ENCODE data around the gene ROBO3. TPM values are rescaled to one million over a fixed set of nuclear protein-coding genes. Genes with fewer than 3 reads are reported as not detected.

The ROBO3 gene
- total RNA-seq, 1 donor from 2014 or later: 26.0 TPM

DNA sequence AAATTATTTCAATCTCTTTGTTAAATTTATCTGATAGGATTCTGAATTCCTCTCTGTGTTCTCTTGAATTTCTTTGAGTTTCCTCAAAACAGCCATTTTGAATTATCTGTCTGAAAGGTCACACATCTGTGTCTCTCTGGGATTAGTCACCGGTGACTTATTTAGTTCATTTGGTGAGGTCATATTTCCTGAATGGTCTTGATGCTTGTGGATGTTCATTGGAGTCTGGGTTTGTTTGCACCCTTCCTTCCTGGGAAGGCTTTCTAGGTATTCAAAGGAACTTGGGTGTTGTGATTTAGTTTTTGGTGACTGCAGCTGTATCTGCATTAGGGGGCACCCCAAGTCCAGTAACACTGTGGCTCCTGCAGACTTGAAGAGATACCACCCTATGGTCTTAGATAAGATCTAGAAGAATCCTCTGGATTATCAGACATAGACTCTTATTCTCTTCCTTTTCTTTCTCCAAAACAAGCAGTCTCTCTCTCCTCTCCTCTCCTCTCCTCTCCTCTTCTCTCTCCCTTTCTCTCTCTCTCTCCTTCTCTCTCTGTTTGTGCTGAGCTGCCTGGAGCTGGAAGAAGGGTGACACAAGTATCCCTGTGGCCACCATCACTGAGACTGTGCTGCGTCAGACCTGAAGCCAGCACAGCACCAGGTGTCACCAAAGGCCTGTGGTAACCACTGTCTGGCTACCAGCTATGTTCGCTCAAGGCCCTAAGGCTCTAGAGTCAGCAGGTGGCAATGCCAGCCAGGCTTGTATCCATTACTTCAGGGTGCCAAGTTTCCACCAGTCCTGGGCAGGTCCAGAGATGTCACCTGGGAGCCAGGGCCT, 50.5 kb downstream of the ROBO3 start:
- Mint-ChIP-seq H3K27ac (no peak overlapping the region), H3K9me3 (peaks cover 26% of the 10 kb centered on the region), H3K36me3 (no peaks in the 10 kb centered on the region), H3K27me3 (ENCODE audit: low read depth) (peaks cover 48% of the 10 kb centered on the region), H3K4me3 (no peak overlapping the region), H3K4me1 (no peaks in the 10 kb centered on the region)
- no peak for DNase-seq (ENCODE audit: low spot score in 2 of 2, unreplicated experiment in 2 of 2)
- TF ChIP-seq, protein P1, sequence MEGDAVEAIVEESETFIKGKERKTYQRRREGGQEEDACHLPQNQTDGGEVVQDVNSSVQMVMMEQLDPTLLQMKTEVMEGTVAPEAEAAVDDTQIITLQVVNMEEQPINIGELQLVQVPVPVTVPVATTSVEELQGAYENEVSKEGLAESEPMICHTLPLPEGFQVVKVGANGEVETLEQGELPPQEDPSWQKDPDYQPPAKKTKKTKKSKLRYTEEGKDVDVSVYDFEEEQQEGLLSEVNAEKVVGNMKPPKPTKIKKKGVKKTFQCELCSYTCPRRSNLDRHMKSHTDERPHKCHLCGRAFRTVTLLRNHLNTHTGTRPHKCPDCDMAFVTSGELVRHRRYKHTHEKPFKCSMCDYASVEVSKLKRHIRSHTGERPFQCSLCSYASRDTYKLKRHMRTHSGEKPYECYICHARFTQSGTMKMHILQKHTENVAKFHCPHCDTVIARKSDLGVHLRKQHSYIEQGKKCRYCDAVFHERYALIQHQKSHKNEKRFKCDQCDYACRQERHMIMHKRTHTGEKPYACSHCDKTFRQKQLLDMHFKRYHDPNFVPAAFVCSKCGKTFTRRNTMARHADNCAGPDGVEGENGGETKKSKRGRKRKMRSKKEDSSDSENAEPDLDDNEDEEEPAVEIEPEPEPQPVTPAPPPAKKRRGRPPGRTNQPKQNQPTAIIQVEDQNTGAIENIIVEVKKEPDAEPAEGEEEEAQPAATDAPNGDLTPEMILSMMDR (IDR thresholded peaks at IDR 0.05; ENCODE audit: unreplicated experiment): no peak

DNA sequence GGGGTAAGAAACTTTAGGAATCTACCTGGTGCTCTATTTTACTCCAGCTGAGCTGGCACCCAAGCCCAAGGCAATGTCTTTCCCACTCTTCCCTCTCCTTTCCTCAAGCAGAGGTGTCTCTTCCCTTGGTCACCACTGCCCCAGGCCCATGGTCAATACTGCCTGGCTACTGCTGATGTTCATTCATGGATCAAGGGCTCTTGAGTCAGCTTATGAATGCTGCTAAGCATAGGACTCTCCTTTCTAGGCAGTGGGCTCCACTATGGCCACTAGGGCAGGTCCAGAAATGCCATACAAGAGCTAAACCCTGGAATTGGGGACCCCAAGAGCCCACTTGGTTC, 51.1 kb downstream of the ROBO3 start:
- DNase-seq (ENCODE audit: low spot score in 2 of 2, unreplicated experiment in 2 of 2): no peak
- Mint-ChIP-seq H3K36me3 (no peaks in the 10 kb centered on the region), H3K27me3 (ENCODE audit: low read depth) (peaks cover 49% of the 10 kb centered on the region), H3K27ac (no peak overlapping the region), H3K4me1 (no peaks in the 10 kb centered on the region), H3K4me3 (no peak overlapping the region), H3K9me3 (peaks cover 26% of the 10 kb centered on the region)
- TF ChIP-seq, protein P1 (IDR thresholded peaks at IDR 0.05; ENCODE audit: unreplicated experiment): no peak

GRCh38 chr11:124917115-124917637, 51.9 kb downstream of the ROBO3 start:
- no peak for DNase-seq (ENCODE audit: low spot score in 2 of 2, unreplicated experiment in 2 of 2)
- no peak overlapping the region for H3K27ac Mint-ChIP-seq

GRCh38 chr11:124918950-124919349, 53.7 kb downstream of the ROBO3 start, which contains the start of gene HEPN1:
HEPN1 (plus strand) TSS chr11:124919250.
- H3K36me3 Mint-ChIP-seq: no peaks in the 10 kb centered on the region
- no peak within 1 kb of the TSS for H3K4me3 Mint-ChIP-seq
- no peaks in the 10 kb centered on the region for H3K4me1 Mint-ChIP-seq
- peaks cover 13% of the 10 kb centered on the region for H3K9me3 Mint-ChIP-seq
- no peak within 1 kb of the TSS for H3K27ac Mint-ChIP-seq
- TF ChIP-seq, protein P1 (IDR thresholded peaks at IDR 0.05; ENCODE audit: unreplicated experiment): no peak
- DNase-seq (ENCODE audit: low spot score in 2 of 2, unreplicated experiment in 2 of 2): no peak
- peaks cover 71% of the 10 kb centered on the region for H3K27me3 Mint-ChIP-seq (ENCODE audit: low read depth)

More at GRCh38 chr11:124917115-124917637, 51.9 kb downstream of the ROBO3 start:
- Mint-ChIP-seq H3K4me3 (no peak overlapping the region), H3K27me3 (ENCODE audit: low read depth) (peaks cover 58% of the 10 kb centered on the region), H3K36me3 (no peaks in the 10 kb centered on the region), H3K4me1 (no peaks in the 10 kb centered on the region), H3K9me3 (peaks cover 19% of the 10 kb centered on the region)
- TF ChIP-seq, protein P1 (IDR thresholded peaks at IDR 0.05; ENCODE audit: unreplicated experiment): no peak

DNA sequence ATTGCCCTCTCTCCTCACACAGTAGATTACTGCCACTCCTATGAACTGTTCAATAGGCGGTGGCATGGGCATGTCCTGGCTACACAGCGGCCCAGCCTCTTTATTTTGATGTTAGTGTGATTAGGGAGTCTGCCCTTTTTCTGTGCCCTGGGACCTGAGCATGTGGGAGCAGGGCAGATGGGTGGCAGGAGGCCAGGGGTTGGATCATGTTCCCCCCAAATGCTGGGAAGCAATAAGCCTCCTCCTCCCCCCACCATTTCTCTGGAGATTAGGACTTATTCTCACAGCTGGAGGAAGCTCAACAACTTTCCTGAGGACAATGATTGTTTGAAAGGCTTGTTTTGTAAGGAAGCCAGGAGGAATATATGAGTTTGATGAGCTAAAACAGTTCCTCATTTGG, 54.7 kb downstream of the ROBO3 start:
- peaks cover 7% of the 10 kb centered on the region for H3K9me3 Mint-ChIP-seq
- no peaks in the 10 kb centered on the region for H3K4me1 Mint-ChIP-seq
- no peak overlapping the region for H3K4me3 Mint-ChIP-seq
- no peak for DNase-seq (ENCODE audit: low spot score in 2 of 2, unreplicated experiment in 2 of 2)
- no peaks in the 10 kb centered on the region for H3K36me3 Mint-ChIP-seq
- peaks cover 78% of the 10 kb centered on the region for H3K27me3 Mint-ChIP-seq (ENCODE audit: low read depth)
- H3K27ac Mint-ChIP-seq: no peak overlapping the region
- TF ChIP-seq, protein P1 (IDR thresholded peaks at IDR 0.05; ENCODE audit: unreplicated experiment): no peak

All from mesothelial cell of epicardium (in vitro differentiated cells).